Smooth muscle cell of the umbilical artery (primary cell): ENCODE measurements around the gene PHYHIPL. TPM values are rescaled to one million over a fixed set of nuclear protein-coding genes. Genes with fewer than 3 reads are reported as not detected.

Source experiments
- total RNA-seq: library from RNA; depleted of rRNA; stranded (reverse); fragments of >200 nt; gene quantifications from 2 replicates; pipeline ENCODE4 v1.2.3, GENCODE V29; 2014

The PHYHIPL gene
- not detected in 2 replicates for total RNA-seq

DNA sequence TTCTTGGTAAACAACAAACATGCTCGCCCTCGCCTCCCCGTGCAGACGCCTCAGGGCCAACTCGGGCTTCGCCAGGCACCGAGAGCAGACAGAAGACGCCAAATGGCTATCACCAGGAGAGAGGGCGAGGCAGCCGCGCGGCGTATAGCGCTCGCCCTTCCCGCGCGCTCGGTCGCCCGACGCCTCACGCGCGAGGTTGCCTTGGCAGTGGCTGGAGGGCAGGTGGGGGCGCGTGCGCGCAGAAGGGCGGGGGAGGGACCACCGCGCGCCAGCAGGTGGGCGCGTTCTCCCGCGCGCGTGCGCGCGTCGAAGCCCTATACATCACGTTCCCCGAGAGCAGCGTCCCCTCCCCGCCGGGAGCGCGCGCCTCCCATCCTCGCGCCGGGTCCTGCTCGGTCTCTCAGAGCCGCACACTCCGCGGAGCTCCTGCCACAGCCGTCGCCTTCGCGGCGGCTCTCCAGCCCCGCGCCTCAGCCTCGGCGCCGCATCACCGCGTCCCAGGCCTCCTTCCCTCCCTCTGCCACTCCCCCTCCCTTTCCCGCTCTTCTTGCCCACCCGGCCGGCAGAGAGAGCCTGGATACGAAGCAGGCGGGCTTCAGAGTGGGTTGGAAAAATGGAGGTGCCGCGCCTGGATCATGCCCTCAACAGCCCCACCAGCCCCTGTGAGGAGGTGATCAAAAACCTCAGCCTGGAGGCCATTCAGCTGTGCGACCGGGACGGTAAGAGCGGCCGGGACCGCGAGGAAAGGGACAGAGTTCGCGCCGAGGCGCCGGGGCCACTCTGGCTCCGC is at the start of gene PHYHIPL:
PHYHIPL (plus strand) TSS at position 403 of the 790 bp plus-strand sequence; CDS start at position 614, 211 bp downstream.

Other genes with a start within 250 kb of the PHYHIPL start
- gene FAM13C, start 185.9 kb downstream of the PHYHIPL start, total RNA-seq, result 0.59 and 1.2 TPM in 2 replicates